ENCODE data around the gene MAP2K2.

Gene MAP2K2

DNA sequence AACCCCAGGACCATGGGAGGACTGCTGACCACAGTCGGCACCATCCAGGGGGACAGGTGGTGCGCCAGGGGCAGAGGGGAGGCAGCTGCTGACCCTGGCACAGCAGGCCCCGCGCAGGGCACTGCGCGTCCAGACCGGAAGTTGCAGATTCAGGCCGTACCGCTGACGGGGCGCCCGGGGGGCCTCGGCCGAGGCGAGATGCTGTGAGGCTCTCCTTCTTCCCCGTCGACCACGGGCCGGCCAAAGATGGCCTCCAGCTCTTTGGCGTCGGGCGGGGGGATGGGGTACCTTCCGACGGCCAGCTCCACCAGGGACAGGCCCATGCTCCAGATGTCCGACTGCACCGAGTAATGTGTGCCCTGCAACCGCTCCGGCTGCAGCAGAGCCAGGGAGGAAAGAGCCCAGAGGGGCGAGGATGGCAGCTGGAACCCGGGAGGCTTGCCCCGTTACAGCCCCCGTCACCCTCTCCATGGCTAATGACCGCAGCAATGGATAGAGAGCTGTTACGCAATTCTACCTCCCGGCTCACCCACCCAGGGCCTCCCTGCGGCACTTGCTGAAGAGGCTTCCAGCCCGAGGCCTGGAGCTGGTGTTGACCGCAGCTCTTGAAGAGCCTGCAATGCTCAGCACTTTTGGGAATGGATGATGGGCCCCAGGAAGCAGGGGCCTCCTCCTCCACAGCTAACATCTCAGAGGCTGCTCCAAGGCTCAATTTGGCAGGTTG, 24.7 kb downstream of the MAP2K2 start:
- DNase-seq (ENCODE audit: low spot score) = no peak

DNA sequence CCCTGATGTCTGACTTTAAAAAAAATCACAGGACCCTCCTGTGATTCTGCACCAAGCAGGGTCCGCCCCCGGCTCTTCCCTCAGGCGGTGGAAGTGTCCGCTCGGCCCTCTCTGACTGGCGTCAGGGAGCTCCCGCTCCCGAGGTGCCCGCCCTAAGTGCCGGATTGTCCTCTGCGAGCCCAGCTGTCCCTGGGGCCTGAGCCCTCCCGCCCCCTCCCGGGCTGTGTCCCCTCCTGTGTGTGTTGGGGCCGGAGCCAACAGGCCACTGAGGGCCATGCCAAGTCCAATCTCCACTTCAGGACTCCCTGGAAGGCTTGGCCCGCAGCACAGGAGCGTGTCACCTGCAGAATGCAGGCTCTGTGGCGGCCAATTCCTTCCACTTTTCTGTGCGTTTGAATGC, 25.4 kb downstream of the MAP2K2 start:
- DNase-seq (ENCODE audit: low spot score) = no peak

DNA sequence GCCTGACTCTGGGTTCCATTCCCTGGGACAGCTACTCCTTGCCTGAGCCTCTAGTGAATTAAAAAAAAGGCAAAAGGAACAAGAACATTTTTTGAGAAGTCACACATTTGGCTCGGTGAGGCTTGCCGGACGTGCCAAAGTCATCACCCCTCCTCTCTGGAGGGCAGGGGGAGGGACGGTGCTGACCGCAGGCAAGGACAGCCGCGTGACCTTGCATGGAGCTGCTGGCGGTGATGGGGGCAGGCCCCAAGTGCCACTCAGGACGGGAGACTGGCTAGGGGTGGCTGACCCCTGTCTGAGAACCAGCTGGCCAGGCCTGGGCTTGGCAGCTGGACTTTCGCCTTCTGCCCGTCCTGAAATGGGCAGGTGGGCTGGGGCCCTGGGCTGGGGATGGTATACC, 26.4 kb downstream of the MAP2K2 start:
- DNase-seq (ENCODE audit: low spot score) = no peak

DNA sequence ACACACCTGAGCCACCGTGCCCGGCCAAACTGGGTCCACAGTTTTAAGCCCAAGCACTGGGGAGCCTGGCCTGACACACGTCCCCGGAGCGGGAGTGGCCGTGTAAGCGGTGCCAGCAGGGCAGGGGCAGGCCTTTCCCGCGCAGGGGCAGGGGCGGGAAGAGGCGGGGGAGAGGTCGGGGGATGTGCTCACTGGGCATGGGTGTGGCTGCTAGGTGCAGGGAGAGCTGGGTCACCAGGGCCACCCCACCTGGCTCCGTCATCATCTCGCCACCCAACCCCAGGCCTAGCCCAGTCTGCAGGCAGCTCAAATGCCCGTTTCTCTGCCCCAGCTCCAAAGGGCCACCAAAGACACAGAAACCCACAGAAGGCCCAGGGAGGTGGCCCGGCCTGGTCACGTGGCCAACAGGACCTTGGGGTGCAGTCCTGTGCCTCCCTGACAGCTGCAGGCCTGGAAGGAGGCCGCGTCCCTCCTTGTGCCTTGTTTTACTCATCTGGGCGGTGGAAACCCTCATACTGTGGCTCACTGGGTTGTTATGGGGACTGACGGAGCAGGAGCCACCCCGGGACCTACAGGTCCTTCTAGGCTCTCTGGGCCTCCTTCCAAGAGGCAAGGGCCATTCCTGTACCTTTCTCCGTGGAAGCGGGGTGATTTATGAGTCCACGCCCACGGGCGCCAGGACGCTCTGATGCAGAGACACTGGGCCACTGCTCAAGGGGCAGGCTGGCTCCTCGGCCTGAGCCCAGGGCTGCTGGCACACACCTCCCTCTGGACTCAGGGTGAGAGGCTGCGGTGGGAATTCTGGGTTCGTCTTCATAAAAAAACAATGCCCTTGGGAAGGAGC, 27.7 kb downstream of the MAP2K2 start:
- no peak for DNase-seq (ENCODE audit: low spot score)

DNA sequence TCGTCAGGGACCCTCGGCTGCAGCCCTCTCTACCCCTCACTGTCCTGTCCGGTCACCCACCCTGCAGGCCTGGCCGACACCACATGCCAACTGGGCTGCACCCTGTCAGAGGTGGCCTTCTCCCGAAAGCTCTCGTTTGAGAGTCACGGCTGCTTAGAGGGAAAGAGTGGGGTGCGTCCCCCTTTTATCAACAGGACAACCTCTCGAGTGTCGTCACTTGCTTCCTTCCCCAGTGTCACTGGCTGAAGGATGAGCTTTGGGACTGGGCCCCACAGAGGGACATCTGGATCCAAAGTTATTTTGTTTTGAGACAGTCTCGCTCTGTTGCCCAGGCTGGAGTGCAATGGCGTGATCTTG, 28.5 kb downstream of the MAP2K2 start:
- no peak for DNase-seq (ENCODE audit: low spot score)

DNA sequence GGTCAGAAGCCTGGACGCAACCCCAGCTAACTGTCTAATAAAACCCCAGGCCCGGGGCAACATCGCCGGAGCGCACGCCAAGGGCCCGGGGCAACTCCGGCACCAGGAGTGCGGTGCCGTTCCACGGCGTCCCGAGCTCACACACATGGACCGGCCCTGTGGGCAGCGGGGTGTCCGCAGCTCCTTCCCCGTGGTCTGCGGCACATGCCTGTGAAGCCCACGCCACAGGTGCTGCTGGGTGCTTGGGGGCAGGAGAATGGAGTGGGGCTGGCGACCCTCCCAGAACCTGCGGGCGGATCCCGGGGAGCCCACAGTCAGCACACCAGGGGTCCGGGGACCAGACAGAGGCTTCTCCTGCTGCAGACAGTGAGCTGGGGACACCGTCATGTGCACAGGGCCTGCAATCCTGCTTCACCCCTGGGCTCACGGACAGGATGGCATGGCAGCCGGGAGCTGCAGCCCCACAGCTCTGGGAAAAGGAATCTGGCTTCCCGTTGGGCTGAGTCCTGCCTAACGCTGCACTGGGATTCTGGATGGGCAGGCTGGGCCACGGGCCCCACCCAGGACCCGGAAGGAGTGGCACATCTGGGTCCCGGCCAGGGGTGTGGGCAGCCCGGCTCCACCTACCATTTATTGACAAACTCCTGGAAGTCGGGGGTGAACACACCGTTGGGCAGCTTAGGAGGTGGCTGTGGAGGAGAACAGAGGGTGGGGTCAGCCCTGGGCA, 29.0 kb downstream of the MAP2K2 start:
- no peak for DNase-seq (ENCODE audit: low spot score)

DNA sequence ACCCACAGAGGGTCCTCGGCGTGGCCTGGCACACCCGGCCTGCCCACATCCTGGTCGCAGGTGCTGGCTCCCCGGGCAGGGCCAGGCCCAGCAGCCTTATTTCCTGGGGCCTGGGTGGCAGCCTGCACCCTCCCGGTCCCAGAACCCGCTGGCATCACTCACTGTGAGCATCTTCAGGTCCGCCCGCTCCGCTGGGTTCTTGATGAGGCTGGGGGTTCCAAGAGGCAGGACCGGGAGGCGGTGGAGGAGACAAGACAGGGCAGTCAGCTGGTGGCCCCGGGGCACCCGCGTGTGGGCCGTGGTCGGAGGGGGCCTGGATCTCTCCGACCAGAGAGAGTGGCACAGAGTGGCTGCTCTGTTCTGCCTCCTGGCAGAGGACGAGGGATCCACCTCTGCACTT, 29.6 kb downstream of the MAP2K2 start:
- DNase-seq (ENCODE audit: low spot score) = no peak

DNA sequence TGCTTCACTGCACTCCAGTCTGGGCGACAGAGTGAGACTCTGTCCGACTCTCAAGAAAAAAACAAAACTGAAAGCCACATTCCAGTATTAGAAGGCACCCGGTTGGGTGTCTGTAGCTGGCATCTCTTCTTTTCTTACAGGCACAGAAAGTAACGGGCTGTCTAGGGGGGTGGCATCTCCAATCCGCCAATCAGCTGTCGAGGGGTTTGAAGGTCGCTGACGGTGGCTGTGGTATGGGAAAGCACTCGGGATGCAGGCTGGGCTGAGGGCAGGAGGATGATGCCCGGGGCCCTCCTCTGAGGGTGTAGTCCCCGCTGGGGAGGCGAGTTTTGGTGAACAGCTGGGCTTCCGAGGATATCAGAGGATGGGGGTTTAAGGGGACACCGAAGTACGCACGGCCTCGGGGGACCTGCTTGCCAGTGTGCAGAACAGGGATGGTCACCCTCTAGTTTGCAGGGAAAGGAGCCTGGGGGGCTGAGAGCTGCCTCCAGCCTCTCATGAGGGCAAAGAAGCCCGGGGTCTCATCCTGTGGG, 30.2 kb downstream of the MAP2K2 start:
- DNase-seq (ENCODE audit: low spot score) = no peak

DNA sequence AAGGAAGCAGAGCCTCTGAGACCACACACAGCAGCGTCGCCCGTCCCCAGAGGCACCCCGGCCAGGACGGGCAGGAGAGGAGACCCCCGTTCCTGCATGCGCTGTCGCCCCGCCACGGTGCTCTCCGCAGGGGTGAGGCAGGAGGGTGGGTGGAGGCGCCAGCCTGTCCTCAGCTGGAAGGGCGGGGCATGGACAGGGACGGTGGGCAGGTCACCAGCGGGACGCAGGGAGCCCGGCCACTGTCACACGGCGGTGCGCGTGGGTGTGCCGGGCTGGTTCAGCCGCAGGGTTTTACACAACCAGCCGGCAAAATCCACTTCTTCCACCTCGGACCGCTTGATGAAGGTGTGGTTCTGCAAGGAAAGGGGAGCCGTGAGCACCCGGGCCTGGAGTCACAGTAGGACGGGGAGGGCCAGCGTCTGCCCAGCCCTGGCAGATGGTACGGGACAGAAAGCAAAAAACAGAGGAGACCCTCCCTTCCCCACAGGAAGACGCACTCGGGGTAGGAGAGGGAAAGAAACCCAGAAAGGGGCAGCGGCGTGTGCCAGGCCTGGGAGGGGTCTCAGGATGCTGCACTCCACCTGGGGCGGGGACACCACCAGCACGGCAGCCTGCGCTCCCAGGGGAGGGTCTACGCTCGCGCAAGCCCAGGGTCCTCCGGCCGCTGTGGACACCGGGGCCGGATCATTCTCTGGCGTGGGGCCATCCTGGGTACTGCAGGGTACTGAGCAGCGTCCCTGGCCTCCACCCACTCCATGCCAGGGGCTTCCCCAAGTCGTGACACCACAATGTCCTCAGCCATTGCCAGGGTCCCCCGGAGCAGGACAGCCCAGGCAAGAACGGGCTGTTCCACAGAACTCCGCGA, 33.3 kb downstream of the MAP2K2 start:
- DNase-seq (ENCODE audit: low spot score) = no peak

DNA sequence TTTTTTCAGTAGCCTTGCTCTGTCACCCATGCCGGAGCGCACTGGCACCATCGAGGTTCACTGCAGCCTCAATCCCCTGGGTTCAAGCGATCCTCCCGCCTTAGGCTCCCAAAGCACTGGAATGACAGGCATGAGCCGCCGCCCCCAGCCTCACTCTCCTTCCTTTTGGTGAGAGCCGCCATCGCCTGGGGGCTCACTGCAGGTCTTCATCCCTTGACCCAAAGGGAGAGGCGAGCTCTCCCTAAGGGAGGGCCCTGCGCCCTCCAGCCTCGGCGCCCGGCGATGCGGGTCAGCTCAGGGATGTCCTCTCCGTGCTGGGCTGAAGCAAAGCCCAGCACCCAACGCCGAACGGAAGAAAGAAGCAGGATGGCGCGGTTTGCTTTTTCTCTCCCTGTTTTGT, 34.0 kb downstream of the MAP2K2 start:
- DNase-seq (ENCODE audit: low spot score) = no peak

DNA sequence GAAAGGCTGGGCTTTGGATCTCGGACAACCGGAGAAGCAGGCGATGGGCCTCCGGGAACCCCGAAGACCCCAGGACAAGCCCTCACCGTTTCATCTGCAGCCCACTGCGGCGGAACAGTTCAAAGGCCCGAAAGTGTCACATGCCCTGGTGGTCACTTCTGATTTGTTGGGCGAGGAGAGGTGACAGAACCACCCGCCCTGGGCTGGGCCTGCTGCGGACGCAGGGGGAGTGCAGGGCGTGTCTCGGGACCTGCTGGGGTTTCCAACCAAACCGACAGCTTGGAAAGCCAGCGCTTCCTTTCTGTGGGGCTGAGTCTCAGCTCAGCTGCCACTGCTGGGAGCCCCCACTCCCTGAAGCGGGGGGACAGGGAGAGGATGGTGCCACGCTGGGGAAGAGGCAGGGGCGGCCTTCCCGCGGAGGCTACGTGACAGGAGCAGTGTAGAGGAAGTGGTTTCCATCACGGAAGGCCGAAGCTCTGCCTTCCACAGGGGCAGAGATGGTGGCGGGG, 34.5 kb downstream of the MAP2K2 start:
- peak; percentile 34 for DNase-seq (ENCODE audit: low spot score)

DNA sequence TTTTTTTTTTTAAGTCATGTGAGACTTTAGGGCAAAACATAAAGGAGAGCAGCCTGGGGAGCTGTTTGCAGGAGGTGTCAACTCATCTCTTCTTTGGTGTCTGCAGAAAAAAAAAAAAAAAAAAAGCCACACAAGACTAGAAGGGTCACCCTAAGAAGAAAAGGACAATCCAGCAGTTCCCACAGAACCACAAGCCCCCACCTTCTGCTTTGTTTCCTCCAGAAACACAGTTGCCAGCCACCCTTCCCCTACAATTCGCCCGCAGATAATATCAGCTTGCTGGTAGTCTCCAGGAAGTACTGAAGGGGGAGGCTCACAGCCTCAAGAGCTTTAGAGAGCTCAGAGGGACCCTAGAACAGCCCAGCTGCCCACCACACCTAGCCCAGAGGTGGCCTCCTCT, 34.9 kb downstream of the MAP2K2 start:
- no peak for DNase-seq (ENCODE audit: low spot score)

DNA sequence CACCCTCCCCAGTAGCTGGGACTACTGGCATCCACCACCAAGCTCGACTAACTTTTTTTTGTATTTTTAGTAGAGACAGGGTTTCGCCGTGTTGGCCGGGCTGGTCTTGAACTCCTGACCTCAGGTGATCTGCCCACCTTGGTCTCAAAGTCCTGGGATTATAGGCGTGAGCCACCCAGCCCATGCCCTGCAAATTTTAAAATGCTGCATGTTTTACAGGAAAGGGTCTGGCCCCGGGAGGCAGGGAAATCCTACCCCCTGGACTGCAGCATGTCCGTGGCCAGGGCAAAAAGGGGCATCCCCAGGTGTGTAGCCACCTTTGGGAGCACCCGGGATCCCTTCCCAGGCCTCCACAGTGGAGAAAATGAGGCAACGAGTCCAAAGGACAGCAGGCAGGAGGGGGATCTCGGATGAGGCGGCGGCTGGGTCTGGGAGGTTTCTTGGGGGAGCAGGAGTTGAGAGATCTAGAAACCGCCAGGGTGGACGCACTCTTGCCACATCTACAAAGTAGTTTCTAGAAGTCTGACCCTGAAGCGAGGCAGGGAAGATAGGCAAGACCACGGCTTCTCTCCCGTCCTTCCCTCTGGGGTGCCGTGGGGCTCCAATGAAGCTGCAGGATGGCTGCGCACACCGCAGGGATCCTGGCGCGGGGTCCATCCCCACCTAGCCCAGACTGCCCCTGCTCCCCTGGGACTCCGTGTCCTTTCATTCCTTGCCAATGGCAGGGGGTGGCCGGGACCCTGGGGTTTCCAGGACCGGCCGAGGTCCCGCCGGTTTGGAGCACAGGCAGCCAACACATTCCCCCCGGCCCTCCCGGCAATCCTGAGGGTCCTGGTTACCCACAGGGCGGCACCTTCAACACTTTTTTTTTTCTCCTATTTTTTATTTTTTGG, 35.9 kb downstream of the MAP2K2 start:
- no peak for DNase-seq (ENCODE audit: low spot score)

DNA sequence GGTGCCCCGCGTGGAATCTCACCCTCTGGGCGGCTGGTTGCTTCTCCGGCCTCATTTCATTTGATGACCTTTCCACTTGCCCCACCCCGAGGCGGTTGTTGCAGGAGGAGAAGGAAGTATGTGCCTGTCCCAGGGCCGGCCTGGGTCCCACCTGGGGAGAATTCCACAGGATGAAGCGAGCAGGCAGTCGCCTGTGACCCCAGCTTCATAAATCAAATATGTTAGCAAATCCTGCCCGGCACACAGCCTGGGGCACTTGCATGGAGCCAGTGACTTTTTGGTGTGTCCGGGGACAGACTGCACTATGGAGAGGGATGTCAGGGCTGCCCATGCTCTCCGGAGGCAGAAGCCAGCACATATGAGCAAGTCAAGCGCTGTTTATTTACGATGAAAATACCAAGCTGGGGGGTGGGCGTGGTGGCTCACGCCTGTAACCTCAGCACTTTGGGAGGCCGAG, 37.5 kb downstream of the MAP2K2 start:
- no peak for DNase-seq (ENCODE audit: low spot score)

DNA sequence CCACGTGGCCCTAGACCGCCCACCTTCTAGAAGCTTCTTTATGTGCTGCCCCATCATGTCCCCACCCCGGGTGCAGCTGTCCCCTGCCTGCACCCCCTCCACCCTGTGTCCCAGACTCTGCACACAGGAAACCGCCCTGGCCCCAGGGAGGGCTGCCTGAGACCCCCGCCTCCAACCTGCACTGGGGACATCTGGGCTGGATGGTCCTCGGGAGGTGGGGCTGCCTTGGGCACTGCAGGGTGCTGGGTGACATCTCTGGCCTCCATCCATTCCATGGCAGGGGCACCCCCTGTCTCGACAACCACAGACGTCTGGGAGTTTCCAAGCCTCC, 39.4 kb downstream of the MAP2K2 start:
- DNase-seq (ENCODE audit: low spot score) = no peak

DNA sequence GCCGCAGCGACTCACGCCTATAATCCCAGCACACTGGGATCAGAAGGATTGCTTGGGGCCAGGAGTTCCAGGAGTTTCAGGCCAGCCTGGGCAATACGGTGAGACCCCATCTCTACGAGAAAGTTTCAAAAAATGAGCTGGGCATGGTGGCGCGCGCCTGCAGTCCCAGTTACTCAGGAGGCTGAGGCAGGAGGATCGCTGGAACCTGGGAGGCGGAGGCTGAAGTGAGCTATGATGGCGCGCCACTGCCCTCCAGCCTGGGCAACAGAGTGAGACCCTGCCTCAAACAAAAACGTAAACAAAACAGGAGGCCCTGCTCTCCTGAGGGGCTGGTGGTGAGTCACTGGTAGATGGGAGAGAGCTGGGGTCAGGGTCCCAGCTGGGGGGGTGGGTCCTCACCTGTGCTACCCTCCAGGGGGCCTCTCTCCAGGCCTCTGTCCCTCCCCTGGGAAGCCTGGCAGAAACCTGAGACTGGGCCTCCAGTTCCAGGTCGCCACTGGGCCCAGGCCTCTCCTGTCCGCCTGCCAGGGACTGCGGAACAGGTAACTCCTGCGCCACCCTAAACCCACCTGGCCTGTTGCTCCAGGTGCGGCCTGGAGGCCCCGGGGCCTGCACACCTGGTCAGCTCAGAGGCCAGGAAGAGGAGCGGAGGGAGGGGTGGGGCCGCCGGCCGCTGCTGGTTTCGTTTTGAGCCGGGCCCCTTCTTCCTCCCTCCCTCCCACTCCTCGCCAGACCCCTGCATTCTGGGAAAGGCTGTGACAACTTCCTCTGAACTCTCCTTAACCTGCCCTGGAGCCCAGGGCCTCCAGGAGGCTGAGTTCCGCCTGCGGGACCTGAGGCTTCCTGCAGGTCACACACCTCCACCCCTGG, 40.0 kb downstream of the MAP2K2 start:
- peak; percentile 31 for DNase-seq (ENCODE audit: low spot score)

DNA sequence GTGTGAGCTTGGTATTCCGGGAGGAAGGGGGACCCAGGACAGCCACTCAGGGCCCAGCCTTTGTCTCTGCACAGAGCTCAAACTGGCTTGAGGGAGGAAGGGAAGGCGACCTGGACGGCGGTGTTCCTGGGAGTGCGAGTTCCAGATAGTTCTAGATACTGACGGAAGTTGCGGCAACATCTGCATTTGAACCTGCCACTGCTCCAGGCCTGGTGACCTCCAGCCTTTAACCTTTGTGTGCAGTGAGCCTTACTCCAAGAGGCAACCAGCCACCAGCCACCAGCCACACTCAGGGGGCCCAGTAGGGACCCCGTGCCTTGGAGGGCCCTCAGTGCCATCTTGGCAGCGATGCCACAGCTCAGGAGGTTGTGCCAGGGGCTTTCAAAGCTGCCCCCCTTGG, 41.8 kb downstream of the MAP2K2 start:
- no peak for DNase-seq (ENCODE audit: low spot score)

DNA sequence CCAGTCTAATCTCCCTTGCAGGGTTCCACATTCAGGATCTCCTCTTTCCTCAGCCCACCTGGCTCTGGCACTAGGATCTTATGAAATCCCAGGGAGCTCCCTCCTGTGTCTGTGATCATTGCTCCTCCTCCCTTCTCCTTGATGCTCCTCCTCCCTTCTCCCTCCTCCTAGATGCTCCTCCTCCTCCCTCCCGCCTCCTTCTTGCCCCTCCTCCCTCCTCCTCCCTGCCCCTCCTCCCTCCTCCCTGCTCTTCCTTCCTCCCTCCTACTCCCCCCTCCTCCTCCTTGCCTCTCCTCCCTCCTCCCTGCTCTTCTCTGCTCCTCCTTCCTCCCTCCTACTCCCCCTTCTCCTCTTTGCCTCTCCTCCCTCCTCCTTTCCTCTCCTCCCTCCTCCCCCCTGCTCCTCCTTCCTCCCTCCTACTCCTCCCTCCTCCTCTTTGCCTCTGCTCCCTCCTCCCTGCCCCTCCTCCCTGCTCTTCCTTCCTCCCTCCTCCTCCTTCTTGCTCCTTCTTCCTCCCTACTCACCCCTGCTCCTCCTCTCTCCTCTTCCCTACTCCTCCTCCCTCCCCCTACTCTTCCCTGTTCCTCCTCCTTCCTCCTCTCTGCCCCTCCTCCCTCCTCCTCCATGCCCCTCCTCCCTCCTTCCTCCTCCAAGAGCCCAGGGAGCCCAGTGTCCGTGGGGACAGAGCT, 42.3 kb downstream of the MAP2K2 start:
- no peak for DNase-seq (ENCODE audit: low spot score)

DNA sequence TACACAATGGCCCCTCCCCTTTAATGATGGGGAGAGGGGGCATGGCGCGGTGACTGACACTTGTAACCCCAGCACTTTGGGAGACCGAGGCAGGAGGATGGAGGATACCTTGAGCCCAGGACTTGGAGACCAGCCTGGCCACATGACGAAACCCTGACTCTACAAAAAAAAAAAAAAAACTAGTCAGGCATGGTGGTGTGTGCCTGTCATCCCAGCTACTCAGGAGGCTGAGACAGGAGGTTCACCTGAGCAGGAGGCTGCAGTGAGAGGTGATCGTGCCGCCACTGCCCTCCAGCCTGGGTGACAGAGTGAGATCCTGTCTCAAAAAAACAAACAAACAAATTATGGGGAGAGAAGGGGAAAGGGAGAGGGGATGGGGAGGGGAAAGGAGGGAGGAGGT, 43.4 kb downstream of the MAP2K2 start:
- no peak for DNase-seq (ENCODE audit: low spot score)

Data from pons (tissue), 1 donor.